T-helper 1 cell treated with Interleukin-12 subunit alpha and Interleukin-12 subunit beta and Interleukin-4 antibody, amounts not matched to agents 30 μg/mL and 1 μg/mL, for 36 hours (primary cell): ENCODE data around the gene KIR3DL1.
"Not testable (repeated sequence)": the region's sequence is repeated elsewhere in the genome, so short reads cannot be mapped to it uniquely, and the experiment has no call there.

Experiments used
- H3K27ac Mint-ChIP-seq: one replicate; pipeline ENCODE4 v1.8.0; 2021; ENCODE audit warnings: mild to moderate bottlenecking, mixed read lengths
- H3K27me3 Mint-ChIP-seq: one replicate; pipeline ENCODE4 v1.8.0; 2021; ENCODE audit warnings: low read depth, mixed read lengths
- H3K36me3 Mint-ChIP-seq: one replicate; pipeline ENCODE4 v1.8.0; 2021; ENCODE audit warnings: low read depth, mixed read lengths
- H3K4me1 Mint-ChIP-seq: one replicate; pipeline ENCODE4 v1.8.0; 2021; ENCODE audit warnings: low read depth, mixed read lengths
- H3K4me3 Mint-ChIP-seq: one replicate; pipeline ENCODE4 v1.8.0; 2021; ENCODE audit warnings: mild to moderate bottlenecking, moderate library complexity, mixed read lengths
- H3K9me3 Mint-ChIP-seq: one replicate; pipeline ENCODE4 v1.8.0; 2021; ENCODE audit warnings: mixed read lengths

KIR3DL1 gene

DNA sequence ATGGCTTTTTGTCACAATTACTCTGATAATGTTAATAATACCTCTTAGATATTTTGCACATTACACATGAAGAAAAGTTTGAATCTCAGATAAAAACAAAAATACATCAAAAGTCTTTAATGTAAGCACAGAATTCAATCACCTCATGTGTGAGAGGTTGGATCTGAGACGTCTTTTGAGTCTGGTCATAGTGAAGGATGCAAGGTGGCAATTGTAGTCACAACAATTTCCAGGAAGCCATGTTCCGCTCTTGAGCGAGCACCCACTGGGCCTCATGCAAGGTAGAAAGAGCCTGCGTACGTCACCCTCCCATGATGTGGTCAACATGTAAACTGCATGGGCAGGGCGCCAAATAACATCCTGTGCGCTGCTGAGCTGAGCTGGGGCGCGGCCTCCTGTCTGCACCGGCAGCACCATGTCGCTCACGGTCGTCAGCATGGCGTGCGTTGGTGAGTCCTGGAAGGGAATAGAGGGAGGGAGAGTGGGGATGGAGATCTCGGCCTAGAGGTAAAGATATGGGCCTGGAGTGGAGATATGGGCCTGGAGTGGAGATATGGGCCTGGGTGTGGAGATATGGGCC lies 33.9 kb downstream of the KIR3DL1 start, which contains the start of gene KIR3DL2:
TSS of gene KIR3DL2 (plus strand) at position 383 of the 580 bp plus-strand sequence. CDS start at position 416, 33 bp downstream.
- not testable (repeated sequence) for H3K36me3 Mint-ChIP-seq, H3K27me3 Mint-ChIP-seq, H3K9me3 Mint-ChIP-seq, H3K4me1 Mint-ChIP-seq, H3K4me3 Mint-ChIP-seq, H3K27ac Mint-ChIP-seq

DNA sequence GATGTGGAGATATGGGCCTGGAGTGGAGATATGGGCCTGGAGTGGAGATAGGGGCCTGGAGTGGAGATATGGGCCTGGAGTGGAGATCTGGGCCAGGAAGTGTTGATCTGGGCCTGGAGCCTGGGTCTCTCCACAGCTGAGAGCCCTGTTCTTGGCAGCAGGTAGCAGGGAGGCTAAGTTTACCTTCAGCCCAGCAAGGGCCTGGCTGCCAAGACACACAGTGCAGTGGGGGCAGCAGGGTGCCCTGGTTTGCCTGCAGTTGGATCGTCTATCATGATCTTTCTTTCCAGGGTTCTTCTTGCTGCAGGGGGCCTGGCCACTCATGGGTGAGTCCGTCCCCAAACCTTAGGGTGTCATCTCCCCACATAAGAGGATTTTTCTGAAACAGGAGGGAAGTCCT lies 34.7 kb downstream of the KIR3DL1 start:
- Mint-ChIP-seq H3K9me3 (no peaks in the 10 kb centered on the region), H3K27ac (no peak overlapping the region), H3K27me3 (no peaks in the 10 kb centered on the region), H3K36me3 (no peaks in the 10 kb centered on the region), H3K4me1 (no peaks in the 10 kb centered on the region), H3K4me3 (no peak overlapping the region)

DNA sequence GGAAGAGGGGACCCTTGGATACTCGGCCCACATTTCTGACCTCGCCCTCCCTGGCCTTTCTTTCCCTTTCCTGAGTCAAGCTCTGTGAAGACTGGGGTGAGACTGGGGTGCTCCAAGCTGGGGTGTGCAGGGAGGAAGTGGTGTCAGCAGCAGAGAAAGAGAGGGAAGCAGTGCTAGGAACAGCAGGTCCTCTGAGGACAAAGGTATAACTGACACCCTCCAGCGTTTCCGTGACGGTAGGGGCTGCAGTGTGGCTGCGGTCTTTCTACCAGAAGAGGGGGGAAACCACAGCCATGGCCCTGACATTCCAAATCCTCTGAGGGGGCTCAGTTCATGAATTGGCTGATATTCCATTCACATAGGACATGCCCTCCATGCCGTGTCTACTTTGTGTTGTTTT lies 35.1 kb downstream of the KIR3DL1 start:
- H3K4me3 Mint-ChIP-seq, result no peak overlapping the region
- no peaks in the 10 kb centered on the region for H3K36me3 Mint-ChIP-seq
- no peaks in the 10 kb centered on the region for H3K27me3 Mint-ChIP-seq
- H3K27ac Mint-ChIP-seq, result no peak overlapping the region
- H3K9me3 Mint-ChIP-seq, result no peaks in the 10 kb centered on the region
- no peaks in the 10 kb centered on the region for H3K4me1 Mint-ChIP-seq

DNA sequence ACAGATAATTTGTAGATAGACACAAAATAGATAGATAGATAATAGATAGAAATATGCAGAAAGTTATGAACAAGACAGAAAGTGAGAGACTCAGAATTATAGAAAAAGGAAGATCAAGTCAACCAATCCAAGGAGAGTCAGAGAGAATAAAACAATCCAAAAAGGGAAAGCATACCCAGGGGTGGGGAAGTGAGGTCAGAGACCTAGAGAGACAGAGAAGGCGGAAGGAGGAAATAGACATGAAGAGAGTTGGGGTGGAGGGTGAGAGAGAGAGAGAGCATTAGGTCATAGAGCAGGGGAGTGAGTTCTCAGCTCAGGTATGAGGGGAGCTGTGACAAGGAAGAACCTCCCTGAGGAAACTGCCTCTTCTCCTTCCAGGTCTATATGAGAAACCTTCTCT lies 39.0 kb downstream of the KIR3DL1 start:
- not testable (repeated sequence) for H3K9me3 Mint-ChIP-seq, H3K4me1 Mint-ChIP-seq, H3K36me3 Mint-ChIP-seq, H3K27ac Mint-ChIP-seq, H3K27me3 Mint-ChIP-seq, H3K4me3 Mint-ChIP-seq

DNA sequence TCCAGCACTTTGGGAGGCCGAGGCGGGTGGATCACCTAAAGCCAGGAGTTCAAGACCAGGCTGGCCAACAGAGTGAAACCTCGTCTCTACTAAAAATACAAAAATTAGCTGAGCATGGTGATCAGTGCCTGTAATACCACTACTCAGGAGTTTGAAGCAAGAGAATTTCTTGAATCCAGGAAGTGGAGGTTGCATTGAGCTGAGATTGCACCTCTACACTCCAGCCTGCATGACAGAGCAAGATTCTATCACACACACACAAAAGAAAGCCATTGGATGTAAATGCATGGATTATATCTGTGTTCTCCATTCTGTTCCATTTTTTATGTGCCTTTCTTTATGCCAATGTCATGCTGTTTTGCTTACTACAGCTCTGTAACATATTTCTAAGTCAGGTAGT lies 42.2 kb downstream of the KIR3DL1 start:
- H3K27ac Mint-ChIP-seq, H3K9me3 Mint-ChIP-seq, H3K4me3 Mint-ChIP-seq, H3K4me1 Mint-ChIP-seq, H3K27me3 Mint-ChIP-seq, H3K36me3 Mint-ChIP-seq: not testable (repeated sequence)

DNA sequence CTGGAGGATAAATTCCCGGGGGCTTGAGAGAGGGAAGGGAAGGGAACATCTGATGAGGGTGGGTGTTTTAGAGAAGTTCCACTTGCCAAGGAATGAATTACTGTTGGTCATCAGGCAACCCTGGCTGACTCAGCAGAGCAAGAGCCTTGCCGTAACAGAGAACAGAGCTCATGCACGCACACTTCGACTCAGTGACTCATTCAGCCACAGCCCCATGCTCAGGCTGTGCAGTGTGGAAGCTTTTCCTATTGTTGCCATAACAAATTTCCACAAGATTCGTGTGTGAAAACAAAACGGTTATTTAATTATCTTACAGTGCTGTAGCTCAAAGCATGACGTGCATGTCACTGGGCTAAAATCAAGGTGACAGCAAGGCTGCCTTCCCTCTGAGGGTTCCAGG lies 43.2 kb downstream of the KIR3DL1 start:
- H3K27me3 Mint-ChIP-seq, H3K36me3 Mint-ChIP-seq, H3K4me3 Mint-ChIP-seq, H3K27ac Mint-ChIP-seq, H3K9me3 Mint-ChIP-seq, H3K4me1 Mint-ChIP-seq: not testable (repeated sequence)

DNA sequence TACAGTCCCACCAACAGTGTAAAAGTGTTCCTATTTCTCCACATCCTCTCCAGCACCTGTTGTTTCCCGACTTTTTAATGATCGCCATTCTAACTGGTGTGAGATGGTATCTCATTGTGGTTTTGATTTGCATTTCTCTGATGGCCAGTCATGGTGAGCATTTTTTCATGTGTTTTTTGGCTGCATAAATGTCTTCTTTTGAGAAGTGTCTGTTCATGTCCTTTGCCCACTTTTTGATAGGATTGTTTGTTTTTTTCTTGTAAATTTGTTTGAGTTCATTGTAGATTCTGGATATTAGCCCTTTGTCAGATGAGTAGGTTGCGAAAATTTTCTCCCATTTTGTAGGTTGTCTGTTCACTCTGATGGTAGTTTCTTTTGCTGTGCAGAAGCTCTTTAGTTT lies 47.2 kb downstream of the KIR3DL1 start:
- not testable (repeated sequence) for H3K36me3 Mint-ChIP-seq, H3K27me3 Mint-ChIP-seq, H3K4me3 Mint-ChIP-seq, H3K27ac Mint-ChIP-seq, H3K9me3 Mint-ChIP-seq, H3K4me1 Mint-ChIP-seq

DNA sequence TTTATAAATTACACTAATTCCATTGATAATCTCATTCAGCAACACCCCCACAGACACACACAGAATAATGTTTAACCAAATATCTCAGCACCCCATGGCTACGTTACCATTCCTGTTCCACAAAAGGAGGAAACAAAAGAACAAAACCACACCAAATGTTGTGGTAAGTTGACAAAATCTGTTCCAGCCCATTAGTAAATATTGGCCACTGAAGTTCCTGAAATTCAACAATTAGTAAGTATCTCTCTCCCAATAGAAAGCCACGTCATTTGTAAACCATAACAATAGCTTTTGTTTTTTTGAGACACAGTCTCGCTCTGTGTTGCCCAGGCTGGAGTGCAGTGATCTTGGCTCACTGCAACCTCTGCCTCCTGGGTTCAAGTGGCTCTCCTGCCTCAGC lies 55.4 kb downstream of the KIR3DL1 start:
- Mint-ChIP-seq H3K27ac (no peak overlapping the region), H3K9me3 (peaks cover 5% of the 10 kb centered on the region), H3K36me3 (no peaks in the 10 kb centered on the region), H3K4me3 (no peak overlapping the region), H3K4me1 (peaks cover 3% of the 10 kb centered on the region), H3K27me3 (peaks cover 4% of the 10 kb centered on the region)

DNA sequence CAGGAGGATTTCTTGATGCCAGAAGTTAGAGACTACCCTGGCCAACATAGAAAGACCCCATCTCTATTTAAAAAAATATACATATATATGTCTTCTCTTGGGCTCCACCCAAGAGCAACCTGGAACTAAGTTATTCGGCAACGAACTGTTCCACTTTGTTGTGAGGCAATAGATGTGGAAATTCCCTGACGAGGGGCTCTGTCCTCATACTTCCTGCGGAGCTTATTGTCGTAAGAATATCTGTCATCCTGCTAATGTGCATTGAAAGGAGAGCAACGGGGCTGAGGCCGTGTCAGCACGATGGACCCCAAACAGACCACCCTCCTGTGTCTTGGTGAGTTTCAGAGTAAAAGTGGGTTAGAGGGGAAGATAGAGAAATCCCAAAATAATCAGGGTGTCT lies 57.7 kb downstream of the KIR3DL1 start, which contains the start of gene FCAR:
TSS of gene FCAR (plus strand) at position 246 of the 400 bp plus-strand sequence. CDS start at position 301, 55 bp downstream.
- H3K27me3 Mint-ChIP-seq, result peaks cover 10% of the 10 kb centered on the region
- H3K4me1 Mint-ChIP-seq, result peaks cover 3% of the 10 kb centered on the region
- no peaks in the 10 kb centered on the region for H3K9me3 Mint-ChIP-seq
- no peaks in the 10 kb centered on the region for H3K36me3 Mint-ChIP-seq
- no peak within 1 kb of the TSS for H3K27ac Mint-ChIP-seq
- H3K4me3 Mint-ChIP-seq, result no peak within 1 kb of the TSS

DNA sequence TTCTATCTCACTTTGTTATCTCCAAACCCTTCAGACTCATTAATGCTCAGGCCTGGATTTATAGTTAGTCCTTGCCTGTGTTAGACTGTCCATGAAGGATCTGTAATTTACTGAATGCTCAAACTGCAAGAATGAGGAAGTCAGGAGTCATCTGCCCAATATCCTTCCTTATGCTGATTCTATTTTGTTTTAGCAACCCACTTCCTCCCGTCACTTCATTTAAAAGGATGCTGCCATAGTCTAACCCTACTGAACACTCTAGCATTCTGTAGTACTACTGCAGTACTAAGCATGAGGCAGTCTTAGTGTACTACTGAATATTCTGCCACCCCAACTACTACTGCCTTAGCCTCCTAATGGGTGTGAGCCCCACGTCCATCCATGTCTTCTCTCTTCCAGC lies 59.2 kb downstream of the KIR3DL1 start:
- peaks cover 17% of the 10 kb centered on the region for H3K27me3 Mint-ChIP-seq
- no peaks in the 10 kb centered on the region for H3K9me3 Mint-ChIP-seq
- no peak overlapping the region for H3K27ac Mint-ChIP-seq
- peaks cover 3% of the 10 kb centered on the region for H3K4me1 Mint-ChIP-seq
- no peaks in the 10 kb centered on the region for H3K36me3 Mint-ChIP-seq
- H3K4me3 Mint-ChIP-seq, result no peak overlapping the region

DNA sequence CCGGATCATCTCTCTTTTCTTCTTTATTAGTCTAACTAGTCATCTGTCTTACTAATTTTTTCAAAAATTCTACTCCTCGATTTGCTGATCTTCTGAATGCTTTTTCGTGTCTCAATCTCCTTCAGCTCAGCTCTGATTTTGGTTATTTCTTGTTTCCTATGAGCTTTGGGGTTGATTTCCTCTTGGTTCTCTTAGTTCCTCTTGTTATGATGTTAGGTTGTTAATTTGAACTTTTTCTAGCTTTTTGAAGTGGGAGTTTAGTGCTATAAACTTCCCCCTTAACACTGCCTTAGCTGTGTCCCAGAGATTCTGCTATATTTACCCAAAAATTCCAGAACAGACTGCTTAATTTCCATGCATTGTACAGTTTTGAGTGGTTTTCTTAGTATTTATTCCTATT lies 61.2 kb downstream of the KIR3DL1 start:
- H3K27ac Mint-ChIP-seq, result no peak overlapping the region
- no peak overlapping the region for H3K4me3 Mint-ChIP-seq

More for the DNA sequence above, 61.2 kb downstream of the KIR3DL1 start:
- H3K36me3 Mint-ChIP-seq, result no peaks in the 10 kb centered on the region
- H3K27me3 Mint-ChIP-seq, result peaks cover 27% of the 10 kb centered on the region
- H3K9me3 Mint-ChIP-seq, result no peaks in the 10 kb centered on the region
- peaks cover 3% of the 10 kb centered on the region for H3K4me1 Mint-ChIP-seq
